Sigmoid colon (tissue), 7 donors: ENCODE data around the gene LYPD4. TPM values are rescaled to one million over a fixed set of nuclear protein-coding genes. Genes with fewer than 3 reads are reported as not detected.

ENCODE experiments used
- DNase-seq: peaks from one replicate; pipeline ENCODE4 v3.0.0-alpha.2; 2019
- H3K27ac ChIP-seq, 4 donors: fragments of 200-600 bp; sonication (generic); one replicate each; pipeline ENCODE4 v1.5.1; 2016 to 2019; ENCODE audit warnings: mild to moderate bottlenecking in 1 of 4
- H3K27me3 ChIP-seq, 3 donors: fragments of 200-600 bp; sonication (generic); one replicate each; pipeline ENCODE4 v1.5.1; 2019; ENCODE audit warnings: mild to moderate bottlenecking in 1 of 3
- H3K36me3 ChIP-seq, 4 donors: fragments of 200-600 bp; sonication (generic); one replicate each; pipeline ENCODE4 v1.5.1; 2016 to 2019
- H3K4me1 ChIP-seq, 4 donors: fragments of 200-600 bp; sonication (generic); one replicate each; pipeline ENCODE4 v1.5.1; 2017 to 2019
- H3K4me3 ChIP-seq, 4 donors: fragments of 200-600 bp; sonication (generic); one replicate each; pipeline ENCODE4 v1.5.1; 2017 to 2019; ENCODE audit warnings: mild to moderate bottlenecking in 2 of 4, moderate library complexity in 1 of 4
- H3K9me3 ChIP-seq, 4 donors: fragments of 200-600 bp in 3 of 4; sonication (generic) in 3 of 4; one replicate each; pipeline versions ENCODE4 v1.5.1 to v1.6.1; 2013 to 2019
- EP300 ChIP-seq, 4 donors: sonication (generic); formaldehyde crosslinking; IDR thresholded peaks; one replicate each; pipeline ENCODE4 v1.6.1; 2017; ENCODE audit warnings: antibody characterized with exemption in 4 of 4
- POLR2A ChIP-seq, 2 donors: fragments of 450-650 bp; IDR thresholded peaks; one replicate each; pipeline ENCODE4 v1.6.1; 2016; ENCODE audit warnings: antibody characterized with exemption in 2 of 2, mild to moderate bottlenecking in 2 of 2, moderate library complexity in 2 of 2
- POLR2AphosphoS5 ChIP-seq, 4 donors: sonication (generic); formaldehyde crosslinking; IDR thresholded peaks; one replicate each; pipeline ENCODE4 v1.6.1; 2017; ENCODE audit warnings: antibody characterized with exemption in 4 of 4
- WGBS, 2 donors: extraction: QIAGEN DNeasy Blood & Tissue Kit; methylation state at CpG; one replicate each; pipeline ENCODE4 v1.1.7; 2013; 5-methylcytosine and 5-hydroxymethylcytosine counted together
- intact Hi-C: fragments of 100-400 bp; cut with DNase I; formaldehyde crosslinking; loops from one replicate; pipeline ENCODE4 v1.15.1; 2023
- polyA plus RNA-seq, 3 donors: library from polyadenylated mRNA; stranded (reverse); fragments of 200-250 nt; gene quantifications; one replicate each; pipeline ENCODE4 v1.2.3, GENCODE V29; 2013
- total RNA-seq, 4 donors: library from RNA; depleted of rRNA; stranded (reverse); fragments of >200 nt; gene quantifications; one replicate each; pipeline ENCODE4 v1.1.0, GENCODE V29; 2016
- TF ChIP-seq, protein P1 (sequence below), 4 experiments: fragments of 450-650 bp in 3 of 4; fragments of 200-600 bp in 1 of 4; IDR thresholded peaks; one replicate each; pipeline ENCODE4 v1.5.1; 2016 to 2019; ENCODE audit warnings: antibody characterized with exemption in 4 of 4, mild to moderate bottlenecking in 3 of 4, moderate library complexity in 2 of 4
- donor health status: healthy with polysubstance abuse.
- donor health status: Bipolar disorder and iron deficiency.
- donor health status: healthy.

The LYPD4 gene
- total and polyA plus RNA-seq, 7 donors = 0.60 TPM; not detected in 6

GRCh38 chr19:41843371-41843770, 1.1 kb downstream of the LYPD4 start:
- Histone ChIP-seq H3K27ac (no peak overlapping the region), H3K36me3 (no peaks in the 10 kb centered on the region), H3K9me3 (peaks cover 0 to 5% (median 0%) of the 10 kb centered on the region in 4 donors), H3K4me1 (no peaks in the 10 kb centered on the region), H3K4me3 (no peak overlapping the region), H3K27me3 (peaks cover 0 to 30% (median 0%) of the 10 kb centered on the region in 3 donors)
- intact Hi-C loops = no loop called here
- no peak for DNase-seq
- WGBS, 2 donors = 18 to 62% methylated on average over 7 of the region's 7 CpGs
- TF ChIP-seq EP300 (IDR thresholded peaks at IDR 0.05) = no peak

DNA sequence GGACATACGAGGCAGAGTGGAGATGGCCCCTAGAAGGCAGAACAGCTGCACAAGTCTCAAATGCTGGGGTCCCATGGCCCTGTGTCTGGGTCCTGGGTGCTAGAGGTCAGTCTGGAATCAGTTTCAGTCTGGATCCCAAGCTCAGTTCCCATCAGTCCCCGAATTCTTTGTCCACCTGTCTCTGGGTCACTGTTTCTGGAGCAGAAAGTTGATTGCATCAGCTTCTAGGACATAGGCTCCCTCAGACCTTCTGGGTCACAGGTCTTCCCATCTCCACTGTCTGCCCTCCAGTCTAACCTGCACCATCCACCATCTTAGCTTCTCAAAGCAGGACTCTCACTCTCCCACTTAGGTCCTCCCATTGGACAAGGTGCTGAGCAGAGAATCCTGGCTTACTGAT, 5.3 kb downstream of the LYPD4 start:
- intact Hi-C loops = no loop called here
- TF ChIP-seq POLR2AphosphoS5 (IDR thresholded peaks at IDR 0.05) (no peak), POLR2A (IDR thresholded peaks at IDR 0.05) (no peak), EP300 (IDR thresholded peaks at IDR 0.05) (no peak)
- TF ChIP-seq, protein P1, sequence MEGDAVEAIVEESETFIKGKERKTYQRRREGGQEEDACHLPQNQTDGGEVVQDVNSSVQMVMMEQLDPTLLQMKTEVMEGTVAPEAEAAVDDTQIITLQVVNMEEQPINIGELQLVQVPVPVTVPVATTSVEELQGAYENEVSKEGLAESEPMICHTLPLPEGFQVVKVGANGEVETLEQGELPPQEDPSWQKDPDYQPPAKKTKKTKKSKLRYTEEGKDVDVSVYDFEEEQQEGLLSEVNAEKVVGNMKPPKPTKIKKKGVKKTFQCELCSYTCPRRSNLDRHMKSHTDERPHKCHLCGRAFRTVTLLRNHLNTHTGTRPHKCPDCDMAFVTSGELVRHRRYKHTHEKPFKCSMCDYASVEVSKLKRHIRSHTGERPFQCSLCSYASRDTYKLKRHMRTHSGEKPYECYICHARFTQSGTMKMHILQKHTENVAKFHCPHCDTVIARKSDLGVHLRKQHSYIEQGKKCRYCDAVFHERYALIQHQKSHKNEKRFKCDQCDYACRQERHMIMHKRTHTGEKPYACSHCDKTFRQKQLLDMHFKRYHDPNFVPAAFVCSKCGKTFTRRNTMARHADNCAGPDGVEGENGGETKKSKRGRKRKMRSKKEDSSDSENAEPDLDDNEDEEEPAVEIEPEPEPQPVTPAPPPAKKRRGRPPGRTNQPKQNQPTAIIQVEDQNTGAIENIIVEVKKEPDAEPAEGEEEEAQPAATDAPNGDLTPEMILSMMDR (IDR thresholded peaks at IDR 0.05) = no peak
- Histone ChIP-seq H3K36me3 (no peaks in the 10 kb centered on the region), H3K27ac (no peak overlapping the region), H3K4me3 (no peak overlapping the region), H3K4me1 (no peaks in the 10 kb centered on the region), H3K9me3 (no peaks in the 10 kb centered on the region), H3K27me3 (peaks cover 0 to 58% (median 12%) of the 10 kb centered on the region in 3 donors)
- 62 to 71% methylated on average over 2 of the region's 2 CpGs for WGBS, 2 donors
- DNase-seq = no peak

DNA sequence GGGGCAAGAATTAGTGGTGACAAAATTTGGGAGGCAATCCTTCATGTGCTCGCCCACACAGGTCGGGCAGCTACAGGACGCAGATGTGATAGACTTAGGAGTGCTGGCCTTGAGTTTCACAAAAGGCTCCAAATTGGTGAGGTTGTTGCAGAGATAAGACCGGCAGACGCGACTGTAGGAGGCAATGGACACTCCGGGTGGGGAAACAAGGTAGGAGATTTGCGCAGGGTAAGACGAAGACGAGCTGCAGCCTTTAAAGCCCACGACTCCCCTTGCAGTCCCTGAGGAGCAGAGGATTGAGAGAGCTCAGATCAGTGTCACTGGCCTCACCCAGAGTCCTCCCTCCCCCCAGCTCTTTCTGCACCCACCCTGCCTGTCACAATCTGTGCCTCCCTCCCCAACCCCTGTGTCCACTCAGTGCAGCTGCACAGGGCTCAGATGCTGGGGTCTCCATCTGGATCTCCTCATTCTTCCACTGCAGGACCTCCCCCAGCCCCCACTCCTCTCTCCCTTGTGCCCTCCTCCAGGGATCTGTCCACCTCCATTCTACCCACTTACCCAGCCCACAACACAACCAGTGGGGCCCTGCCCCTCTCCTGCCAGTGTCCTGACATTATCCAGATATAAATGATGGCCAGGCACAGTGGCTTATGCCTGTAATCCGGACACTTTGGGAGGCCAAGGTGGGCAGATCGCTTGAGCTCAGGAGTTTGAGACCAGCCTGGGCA, 6.3 kb downstream of the LYPD4 start:
- TF ChIP-seq EP300 (IDR thresholded peaks at IDR 0.05) = no peak
- no peak for TF ChIP-seq POLR2AphosphoS5 (IDR thresholded peaks at IDR 0.05)
- TF ChIP-seq, protein P1 (IDR thresholded peaks at IDR 0.05) = no peak
- TF ChIP-seq POLR2A (IDR thresholded peaks at IDR 0.05) = no peak
- WGBS, 2 donors = 65 to 69% methylated on average over 13 of the region's 13 CpGs
- intact Hi-C loops = no loop called here
- no peak for DNase-seq
- no peaks in the 10 kb centered on the region for H3K4me1 ChIP-seq
- peaks cover 0 to 58% (median 12%) of the 10 kb centered on the region in 3 donors for H3K27me3 ChIP-seq
- no peaks in the 10 kb centered on the region for H3K36me3 ChIP-seq
- H3K27ac ChIP-seq = no peak overlapping the region
- H3K4me3 ChIP-seq = no peak overlapping the region
- no peaks in the 10 kb centered on the region for H3K9me3 ChIP-seq

DNA sequence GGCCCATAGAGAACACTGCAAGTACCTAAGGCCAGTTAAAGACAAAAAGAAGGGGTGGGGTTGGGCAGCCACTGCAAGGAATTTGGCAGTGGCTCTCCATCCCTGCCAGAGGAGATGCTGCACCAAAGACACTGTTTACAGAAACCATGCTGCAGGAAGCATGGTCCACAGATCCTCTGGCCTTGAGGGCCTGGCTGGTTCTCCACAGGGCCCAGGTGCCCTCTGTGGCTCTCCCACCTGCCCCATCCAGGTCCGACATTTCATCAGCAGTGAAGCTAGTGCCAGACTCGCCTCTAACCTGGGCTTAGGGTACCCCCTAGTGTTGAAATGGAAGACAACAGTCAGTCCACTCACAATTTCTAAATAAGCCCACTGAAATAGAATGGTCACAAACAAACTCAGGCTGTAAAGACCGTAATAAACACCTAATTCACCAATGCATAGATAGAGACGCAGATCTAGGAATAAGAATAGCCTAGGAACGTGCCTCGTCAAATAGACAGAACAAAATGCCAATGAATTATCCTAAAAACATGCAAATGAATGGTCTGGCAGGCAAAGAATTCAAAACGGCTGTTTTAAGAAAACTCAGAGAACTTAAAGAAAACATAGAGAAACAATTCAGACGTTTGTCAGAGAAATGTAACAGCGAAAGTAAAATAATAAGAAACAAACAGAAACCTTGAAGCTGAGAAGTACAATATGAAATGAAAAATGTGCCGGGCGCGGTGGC, 23.3 kb downstream of the LYPD4 start:
- Histone ChIP-seq H3K4me3 (no peak overlapping the region), H3K9me3 (no peaks in the 10 kb centered on the region), H3K36me3 (no peaks in the 10 kb centered on the region), H3K27me3 (peaks cover 0 to 6% (median 5%) of the 10 kb centered on the region in 3 donors), H3K27ac (no peak overlapping the region), H3K4me1 (no peaks in the 10 kb centered on the region)
- DNase-seq = no peak
- intact Hi-C loops = no loop called here
- TF ChIP-seq, protein P1 (IDR thresholded peaks at IDR 0.05) = peak in 2 of 4 experiments; percentile 16 to 31
- TF ChIP-seq EP300 (IDR thresholded peaks at IDR 0.05) = no peak
- TF ChIP-seq POLR2AphosphoS5 (IDR thresholded peaks at IDR 0.05) = no peak
- TF ChIP-seq POLR2A (IDR thresholded peaks at IDR 0.05) = no peak
- 29 to 38% methylated on average over 12 of the region's 12 CpGs for WGBS, 2 donors

- 12 to 65% methylated on average over 2 of the region's 2 CpGs for WGBS, 2 donors
- Histone ChIP-seq H3K27me3 (peaks cover 0 to 5% (median 5%) of the 10 kb centered on the region in 3 donors), H3K9me3 (no peaks in the 10 kb centered on the region), H3K4me3 (no peak overlapping the region), H3K4me1 (no peaks in the 10 kb centered on the region), H3K36me3 (no peaks in the 10 kb centered on the region), H3K27ac (no peak overlapping the region)
- TF ChIP-seq, protein P1 (IDR thresholded peaks at IDR 0.05) = no peak
- no peak for TF ChIP-seq EP300 (IDR thresholded peaks at IDR 0.05)
- no peak for TF ChIP-seq POLR2AphosphoS5 (IDR thresholded peaks at IDR 0.05)
- TF ChIP-seq POLR2A (IDR thresholded peaks at IDR 0.05) = no peak
- no peak for DNase-seq
- intact Hi-C loops = no loop called here
These were observed 27.7 kb downstream of the LYPD4 start for GRCh38 chr19:41816761-41817160.
